22Rv1 (cell line): Measurements from ENCODE around the gene EPHB1.

Experiments used
- CTCF ChIP-seq: fragments of 450-650 bp; IDR thresholded peaks from 2 replicates; pipeline ENCODE4 v1.5.1; 2017; ENCODE audit warnings: mild to moderate bottlenecking
- ZFX ChIP-seq: fragments of 450-650 bp; IDR thresholded peaks from 2 replicates; pipeline ENCODE4 v1.6.1; 2017; ENCODE audit warnings: antibody characterized with exemption, borderline replicate concordance

DNA sequence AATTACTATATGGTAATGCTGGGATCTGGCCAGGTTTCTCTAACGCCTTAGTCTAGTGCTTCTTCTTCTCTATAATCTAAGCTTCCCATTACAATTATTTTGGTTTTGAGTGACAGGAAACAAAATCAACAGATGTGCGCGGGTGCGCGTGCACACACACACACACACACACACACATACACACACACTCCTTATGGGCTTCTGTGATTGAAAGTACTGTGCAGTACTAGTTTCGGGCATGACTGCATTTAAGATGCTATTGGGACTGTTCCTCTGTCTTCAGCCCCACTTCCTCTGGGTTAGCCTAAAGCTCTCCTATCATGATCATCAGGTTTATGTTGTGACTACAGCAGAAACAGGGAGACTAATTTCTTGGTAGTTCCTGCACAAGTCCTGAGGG is 32.2 kb downstream of the EPHB1 start:
- TF ChIP-seq CTCF (no peak), ZFX (no peak)
